Pancreas (tissue), 10 donors: ENCODE measurements around the gene ONECUT2. TPM values are rescaled to one million over a fixed set of nuclear protein-coding genes. Genes with fewer than 3 reads are reported as not detected.

ENCODE experiments used
- ATAC-seq, 4 donors: fragments of 200-7000 bp; cut with Tn5 transposase; one replicate each; pipeline versions ENCODE4 v1.8.0 to v1.9.1; 2020; ENCODE audit warnings: mild to moderate bottlenecking in 4 of 4, moderate library complexity in 4 of 4
- DNase-seq, 6 donors: peaks; one replicate each; pipeline ENCODE4 v3.0.0-alpha.2; 2020
- FAIRE-seq: peaks from 2 replicates; lab custom pipeline; 2012; peaks lifted over from hg19 to GRCh38; lab: Jason Lieb, UNC
- H3K27ac ChIP-seq, 4 donors: fragments of 200-600 bp; sonication (generic); 1 replicate in 3 of 4; 2 replicates in 1 of 4; pipeline versions ENCODE4 v1.5.0 to v1.8.0; 2020
- H3K27me3 ChIP-seq, 4 donors: fragments of 200-600 bp; one replicate each; pipeline ENCODE4 v1.8.0; 2021
- H3K36me3 ChIP-seq, 3 donors: fragments of 200-600 bp; sonication (generic) in 1 of 3; one replicate each; pipeline versions ENCODE4 v1.5.0 to v1.8.0; 2020 to 2021
- H3K4me1 ChIP-seq, 3 donors: fragments of 200-600 bp; one replicate each; pipeline ENCODE4 v1.8.0; 2021
- H3K4me3 ChIP-seq, 4 donors: fragments of 200-600 bp; sonication (generic) in 2 of 4; one replicate each; pipeline versions ENCODE4 v1.5.0 to v1.8.0; 2020 to 2021
- H3K9me3 ChIP-seq, 4 donors: fragments of 200-600 bp; one replicate each; pipeline ENCODE4 v1.8.0; 2021
- WGBS, 2 donors: extraction: QIAGEN DNeasy Blood & Tissue Kit; methylation state at CpG; one replicate each; pipeline ENCODE4 v1.1.7; 2013; 5-methylcytosine and 5-hydroxymethylcytosine counted together
- intact Hi-C, 3 donors: fragments of 100-400 bp; cut with DNase I; formaldehyde crosslinking; loops; one replicate each; pipeline versions ENCODE4 v1.11.1 to v1.14.2; 2022
- polyA plus RNA-seq, 2 donors: library from polyadenylated mRNA; stranded (reverse); fragments of 200-250 nt; gene quantifications; one replicate each; pipeline ENCODE4 v1.2.3, GENCODE V29; 2013
- total RNA-seq, 6 donors: library from RNA; stranded (reverse); fragmentation: NEBNext Ultra II Directional in 4 of 6; extraction: Animal tissue kit (Norgen Biotek cat#: 25700) in 4 of 6; gene quantifications; one replicate each; pipeline versions ENCODE4 v1.2.1 to v1.2.4, GENCODE V29; 2021 to 2023
- TF ChIP-seq, protein P1 (sequence below), 4 donors: fragments of 200-600 bp; sonication (generic) in 3 of 4; IDR thresholded peaks; one replicate each; pipeline versions ENCODE4 v1.5.0 to v1.8.0; 2021; ENCODE audit warnings: antibody characterized with exemption in 4 of 4
- donor health status: healthy with polysubstance abuse.
- donor health status: DM: no; HTN: no; CAD: no; lungs with moderate emphysema.
- donor health status: DM: no; HTN: no; CAD: no.
- donor health status: control.
- donor health status: control.
- donor health status: Bipolar disorder and iron deficiency.
- donor health status: DM: yes; HTN: yes; CAD: no.
- donor health status: DM: no; HTN: no; CAD: no.
- donor health status: DM: no; HTN: no; CAD: no.
- donor health status: DM: yes; HTN: yes; CAD: no.

ONECUT2 gene
- total and polyA plus RNA-seq, 8 donors, result 1.4 to 9.7 (median 5.4) TPM

DNA sequence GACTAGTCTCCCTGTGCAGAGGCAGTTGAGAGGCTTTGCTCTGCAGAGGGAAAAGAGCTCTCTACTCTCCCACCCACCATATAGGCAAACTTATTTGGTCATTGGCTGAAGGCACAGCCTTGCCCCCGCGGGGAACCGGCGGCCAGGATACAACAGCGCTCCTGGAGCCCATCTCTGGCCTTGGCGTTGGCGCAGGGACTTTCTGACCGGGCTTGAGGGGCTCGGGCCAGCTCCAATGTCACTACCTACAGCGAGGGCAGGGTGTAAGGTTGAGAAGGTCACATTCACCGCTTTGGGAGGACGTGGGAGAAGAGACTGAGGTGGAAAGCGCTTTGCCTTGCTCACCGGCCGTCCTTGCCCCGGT is 2.2 kb downstream of the ONECUT2 start:
- H3K4me3 ChIP-seq, result peak overlapping the region; percentile 21 to 56 (median 39)
- H3K9me3 ChIP-seq, result no peaks in the 10 kb centered on the region
- H3K27me3 ChIP-seq, result peaks cover 0 to 44% (median 6%) of the 10 kb centered on the region in 4 donors
- no peak for ATAC-seq
- WGBS, 2 donors, result 1 to 3% methylated on average over 16 of the region's 16 CpGs
- no peak for FAIRE-seq
- intact Hi-C loops, result no loop called here
- H3K27ac ChIP-seq, result no peak overlapping the region
- TF ChIP-seq, protein P1, sequence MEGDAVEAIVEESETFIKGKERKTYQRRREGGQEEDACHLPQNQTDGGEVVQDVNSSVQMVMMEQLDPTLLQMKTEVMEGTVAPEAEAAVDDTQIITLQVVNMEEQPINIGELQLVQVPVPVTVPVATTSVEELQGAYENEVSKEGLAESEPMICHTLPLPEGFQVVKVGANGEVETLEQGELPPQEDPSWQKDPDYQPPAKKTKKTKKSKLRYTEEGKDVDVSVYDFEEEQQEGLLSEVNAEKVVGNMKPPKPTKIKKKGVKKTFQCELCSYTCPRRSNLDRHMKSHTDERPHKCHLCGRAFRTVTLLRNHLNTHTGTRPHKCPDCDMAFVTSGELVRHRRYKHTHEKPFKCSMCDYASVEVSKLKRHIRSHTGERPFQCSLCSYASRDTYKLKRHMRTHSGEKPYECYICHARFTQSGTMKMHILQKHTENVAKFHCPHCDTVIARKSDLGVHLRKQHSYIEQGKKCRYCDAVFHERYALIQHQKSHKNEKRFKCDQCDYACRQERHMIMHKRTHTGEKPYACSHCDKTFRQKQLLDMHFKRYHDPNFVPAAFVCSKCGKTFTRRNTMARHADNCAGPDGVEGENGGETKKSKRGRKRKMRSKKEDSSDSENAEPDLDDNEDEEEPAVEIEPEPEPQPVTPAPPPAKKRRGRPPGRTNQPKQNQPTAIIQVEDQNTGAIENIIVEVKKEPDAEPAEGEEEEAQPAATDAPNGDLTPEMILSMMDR (IDR thresholded peaks at IDR 0.05), result no peak
- H3K4me1 ChIP-seq, result peaks cover 0 to 10% (median 0%) of the 10 kb centered on the region in 3 donors
- H3K36me3 ChIP-seq, result no peaks in the 10 kb centered on the region
- peak in 2 of 6 donors; percentile 21 to 58 for DNase-seq

DNA sequence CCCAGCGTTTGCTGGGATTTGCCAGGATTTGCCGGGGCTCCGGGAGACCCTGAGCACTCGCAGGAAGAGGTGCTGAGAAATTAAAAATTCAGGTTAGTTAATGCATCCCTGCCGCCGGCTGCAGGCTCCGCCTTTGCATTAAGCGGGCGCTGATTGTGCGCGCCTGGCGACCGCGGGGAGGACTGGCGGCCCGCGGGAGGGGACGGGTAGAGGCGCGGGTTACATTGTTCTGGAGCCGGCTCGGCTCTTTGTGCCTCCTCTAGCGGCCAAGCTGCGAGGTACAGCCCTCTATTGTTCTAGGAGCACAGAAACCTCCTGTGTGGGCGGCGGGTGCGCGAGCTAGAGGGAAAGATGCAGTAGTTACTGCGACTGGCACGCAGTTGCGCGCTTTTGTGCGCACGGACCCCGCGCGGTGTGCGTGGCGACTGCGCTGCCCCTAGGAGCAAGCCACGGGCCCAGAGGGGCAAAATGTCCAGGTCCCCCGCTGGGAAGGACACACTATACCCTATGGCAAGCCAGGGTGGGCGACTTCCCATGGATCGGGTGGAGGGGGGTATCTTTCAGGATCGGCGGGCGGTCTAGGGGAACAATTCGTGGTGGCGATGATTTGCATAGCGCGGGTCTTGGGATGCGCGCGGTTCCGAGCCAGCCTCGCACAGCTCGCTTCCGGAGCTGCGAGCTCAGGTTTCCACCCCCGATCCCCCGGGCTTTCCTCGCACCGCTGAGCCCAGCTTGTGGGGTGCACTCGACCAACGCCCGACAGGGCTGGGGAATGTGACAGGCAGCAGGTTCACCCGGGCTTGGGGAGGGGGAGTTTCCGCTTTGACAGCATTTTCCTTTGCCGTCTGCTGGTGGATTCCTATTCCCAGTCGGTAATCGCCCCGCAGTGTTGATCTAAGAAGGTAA is 2.8 kb downstream of the ONECUT2 start:
- intact Hi-C loops, result no loop called here

DNA sequence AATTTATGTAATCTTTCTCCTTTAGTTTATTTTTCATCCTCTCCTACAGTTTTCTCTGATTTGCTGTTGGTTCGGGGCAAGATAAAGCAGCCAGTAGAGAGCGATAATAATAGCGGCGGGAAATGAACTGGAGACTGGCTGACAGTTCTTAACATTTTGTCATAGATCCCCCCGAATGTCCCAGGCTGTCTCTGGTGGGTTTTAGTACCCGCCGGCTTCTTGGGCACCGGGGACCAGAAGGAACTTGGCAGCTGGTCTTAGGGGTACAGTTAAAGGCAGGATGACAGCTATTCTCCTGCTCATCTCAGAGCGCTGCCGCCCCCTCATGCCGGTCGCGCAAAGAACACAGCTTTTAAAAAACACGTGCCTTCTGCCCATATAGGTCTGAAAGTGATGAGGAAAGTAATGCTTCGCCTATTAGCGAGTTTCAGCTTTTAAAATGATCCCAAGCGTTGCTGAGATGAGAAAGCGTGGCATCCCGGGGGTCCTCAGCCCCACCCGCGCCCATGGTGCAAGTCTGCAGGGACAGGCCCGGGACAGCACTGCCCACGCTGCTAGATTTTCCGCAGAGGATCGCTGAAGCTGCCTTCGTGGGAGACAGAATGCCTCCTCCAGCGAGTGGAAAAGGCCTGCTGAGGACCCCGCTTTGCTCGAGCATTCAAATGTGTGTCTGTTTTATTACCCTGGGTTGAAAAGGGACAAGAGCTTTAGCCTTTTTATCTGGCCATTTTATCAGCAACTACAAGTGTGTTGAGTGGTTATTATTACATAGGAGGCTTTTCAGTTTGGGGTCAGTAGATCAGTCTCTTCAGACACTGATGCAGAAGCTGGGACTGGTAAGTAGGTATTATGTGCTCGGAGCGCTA is 3.8 kb downstream of the ONECUT2 start:
- Histone ChIP-seq H3K36me3 (no peaks in the 10 kb centered on the region), H3K9me3 (no peaks in the 10 kb centered on the region), H3K4me1 (peaks cover 4 to 16% (median 5%) of the 10 kb centered on the region in 3 donors), H3K27me3 (peaks cover 0 to 35% (median 4%) of the 10 kb centered on the region in 4 donors), H3K27ac (no peak overlapping the region), H3K4me3 (peak overlapping the region in 3 of 4 donors; percentile 21 to 56 (median 52))
- TF ChIP-seq, protein P1 (IDR thresholded peaks at IDR 0.05), result no peak
- intact Hi-C loops, result no loop called here
- 22 to 28% methylated on average over 31 of the region's 31 CpGs for WGBS, 2 donors
- ATAC-seq (no peak), FAIRE-seq (no peak), DNase-seq (no peak)

More for the DNA sequence above, 2.8 kb downstream of the ONECUT2 start:
- DNase-seq (peak; percentile 56 to 88 (median 73)), ATAC-seq (peak; percentile 43 to 76 (median 72)), FAIRE-seq (no peak)
- peak overlapping the region; percentile 21 to 56 (median 39) for H3K4me3 ChIP-seq
- 2% methylated on average over 72 of the region's 72 CpGs for WGBS, 2 donors
- H3K9me3 ChIP-seq, result no peaks in the 10 kb centered on the region
- TF ChIP-seq, protein P1 (IDR thresholded peaks at IDR 0.05), result peak; percentile 22 to 62 (median 56)
- H3K36me3 ChIP-seq, result no peaks in the 10 kb centered on the region
- H3K27ac ChIP-seq, result no peak overlapping the region
- peaks cover 0 to 10% (median 0%) of the 10 kb centered on the region in 3 donors for H3K4me1 ChIP-seq
- peaks cover 0 to 38% (median 4%) of the 10 kb centered on the region in 4 donors for H3K27me3 ChIP-seq

DNA sequence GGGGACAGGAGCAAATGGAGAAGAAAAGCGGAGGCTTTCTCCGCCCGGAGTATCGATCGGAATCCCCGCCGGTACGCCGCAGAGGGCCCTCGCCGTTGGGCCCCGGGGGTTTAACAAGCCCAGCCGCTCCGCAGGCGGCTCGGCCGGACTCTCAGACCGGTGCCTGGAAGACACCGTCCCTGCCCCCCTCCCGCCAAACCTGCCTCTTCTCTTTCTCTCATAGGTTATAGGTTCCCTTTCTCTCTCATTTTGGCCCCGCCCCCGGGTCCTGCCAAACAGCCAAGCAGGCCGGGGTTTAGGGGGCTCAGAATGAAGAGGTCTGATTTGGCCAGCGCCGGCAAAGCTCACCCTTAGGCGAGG is 4.4 kb downstream of the ONECUT2 start:
- Histone ChIP-seq H3K9me3 (no peaks in the 10 kb centered on the region), H3K27me3 (peaks cover 0 to 35% (median 4%) of the 10 kb centered on the region in 4 donors), H3K36me3 (no peaks in the 10 kb centered on the region), H3K27ac (no peak overlapping the region), H3K4me1 (peaks cover 10 to 21% (median 11%) of the 10 kb centered on the region in 3 donors), H3K4me3 (no peak overlapping the region)
- intact Hi-C loops, result no loop called here
- FAIRE-seq (no peak), DNase-seq (peak in 3 of 6 donors; percentile 33 to 61 (median 59)), ATAC-seq (no peak)
- WGBS, 2 donors, result 25 to 46% methylated on average over 21 to 26 of the region's 26 CpGs
- TF ChIP-seq, protein P1 (IDR thresholded peaks at IDR 0.05), result no peak
